Fibroblast of lung (primary cell): ENCODE results near the gene ZNF699.
"Not testable (repeated sequence)": the region's sequence is repeated elsewhere in the genome, so short reads cannot be mapped to it uniquely, and the experiment has no call there.

ENCODE experiments used
- EZH2 ChIP-seq: IDR thresholded peaks from 2 replicates; pipeline ENCODE4 v1.5.1; 2012; ENCODE audit warnings: low read length, control low read depth, mild to moderate bottlenecking; ENCODE audit errors: missing control alignments
- TF ChIP-seq, protein P1 (sequence below), 2 donors: IDR thresholded peaks in 1 of 2; conservative IDR thresholded peaks in 1 of 2; 1 replicate in 1 of 2; 2 replicates in 1 of 2; pipeline ENCODE4 v1.5.1; 2011 to 2012; ENCODE audit warnings: low read length in 2 of 2, control low read depth in 1 of 2, inconsistent platforms in 1 of 2, low read depth in 1 of 2, mild to moderate bottlenecking in 1 of 2

DNA sequence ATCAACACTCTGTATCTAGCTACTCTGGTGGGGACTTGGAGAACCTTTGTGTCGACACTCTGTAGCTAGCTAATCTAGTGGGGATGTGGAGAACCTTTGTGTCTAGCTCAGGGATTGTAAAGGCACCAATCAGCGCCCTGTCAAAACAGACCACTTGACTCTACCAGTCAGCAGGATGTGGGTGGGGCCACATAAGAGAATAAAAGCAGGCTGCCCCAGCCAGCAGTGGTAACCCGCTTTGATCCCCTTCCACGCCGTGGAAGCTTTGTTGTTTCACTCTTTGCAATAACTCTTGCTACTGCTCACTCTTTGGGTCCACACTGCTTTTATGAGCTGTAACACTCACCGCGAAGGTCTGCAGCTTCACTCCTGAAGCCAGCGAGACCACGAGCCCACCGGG, 12.6 kb upstream of the ZNF699 start:
- TF ChIP-seq EZH2, result not testable (repeated sequence)
- TF ChIP-seq, protein P1, sequence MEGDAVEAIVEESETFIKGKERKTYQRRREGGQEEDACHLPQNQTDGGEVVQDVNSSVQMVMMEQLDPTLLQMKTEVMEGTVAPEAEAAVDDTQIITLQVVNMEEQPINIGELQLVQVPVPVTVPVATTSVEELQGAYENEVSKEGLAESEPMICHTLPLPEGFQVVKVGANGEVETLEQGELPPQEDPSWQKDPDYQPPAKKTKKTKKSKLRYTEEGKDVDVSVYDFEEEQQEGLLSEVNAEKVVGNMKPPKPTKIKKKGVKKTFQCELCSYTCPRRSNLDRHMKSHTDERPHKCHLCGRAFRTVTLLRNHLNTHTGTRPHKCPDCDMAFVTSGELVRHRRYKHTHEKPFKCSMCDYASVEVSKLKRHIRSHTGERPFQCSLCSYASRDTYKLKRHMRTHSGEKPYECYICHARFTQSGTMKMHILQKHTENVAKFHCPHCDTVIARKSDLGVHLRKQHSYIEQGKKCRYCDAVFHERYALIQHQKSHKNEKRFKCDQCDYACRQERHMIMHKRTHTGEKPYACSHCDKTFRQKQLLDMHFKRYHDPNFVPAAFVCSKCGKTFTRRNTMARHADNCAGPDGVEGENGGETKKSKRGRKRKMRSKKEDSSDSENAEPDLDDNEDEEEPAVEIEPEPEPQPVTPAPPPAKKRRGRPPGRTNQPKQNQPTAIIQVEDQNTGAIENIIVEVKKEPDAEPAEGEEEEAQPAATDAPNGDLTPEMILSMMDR (conservative IDR thresholded peaks at IDR 0.05 in 1 of 2, IDR thresholded peaks at IDR 0.05 in 1 of 2; ENCODE audit: low read depth in 1 of 2, low read length in 2 of 2), result not testable (repeated sequence)
